Bronchial epithelial cell (primary cell): Measurements from ENCODE around the gene RBM33. TPM values are rescaled to one million over a fixed set of nuclear protein-coding genes. Genes with fewer than 3 reads are reported as not detected.

ENCODE experiments used
- DNase-seq: peaks from one replicate; pipeline ENCODE4 v3.0.0-alpha.2; 2010; ENCODE audit warnings: low read depth
- FAIRE-seq: peaks from 2 replicates; lab custom pipeline; 2011; peaks lifted over from hg19 to GRCh38; lab: Jason Lieb, UNC
- H3K27me3 ChIP-seq: 2 replicates; pipeline ENCODE4 v1.5.1; 2011; ENCODE audit warnings: low read length; ENCODE audit not compliant: control insufficient read depth, insufficient read depth
- H3K36me3 ChIP-seq: 2 replicates; pipeline ENCODE4 v1.5.1; 2011; ENCODE audit warnings: low read length; ENCODE audit not compliant: control insufficient read depth, insufficient read depth
- H3K4me3 ChIP-seq: 2 replicates; pipeline ENCODE4 v1.5.1; 2011; ENCODE audit warnings: mild to moderate bottlenecking, low read depth, low read length, control low read depth
- CTCF ChIP-seq: IDR thresholded peaks from 2 replicates; pipeline ENCODE4 v1.5.1; 2011; ENCODE audit warnings: mild to moderate bottlenecking, moderate library complexity, low read length, control low read depth, inconsistent platforms; ENCODE audit not compliant: insufficient read depth, severe bottlenecking
- total RNA-seq: library from RNA; depleted of rRNA; stranded (reverse); fragments of >200 nt; gene quantifications from 2 replicates; pipeline ENCODE4 v1.2.1, GENCODE V29; 2014

Gene RBM33
- total RNA-seq, 1 donor from 2014 or later: 17.1 TPM

GRCh38 chr7:155739538-155740143, 95.2 kb downstream of the RBM33 start:
- H3K4me3 ChIP-seq: no peak overlapping the region
- TF ChIP-seq CTCF: no peak
- FAIRE-seq (no peak), DNase-seq (no peak)
- H3K27me3 ChIP-seq: no peaks in the 10 kb centered on the region
- peaks cover 19% of the 10 kb centered on the region for H3K36me3 ChIP-seq

GRCh38 chr7:155741082-155741481, 96.6 kb downstream of the RBM33 start:
- no peak for TF ChIP-seq CTCF
- DNase-seq (peak; percentile 20), FAIRE-seq (no peak)
- Histone ChIP-seq H3K36me3 (peaks cover 24% of the 10 kb centered on the region), H3K4me3 (no peak overlapping the region), H3K27me3 (no peaks in the 10 kb centered on the region)

GRCh38 chr7:155741805-155742204, 97.3 kb downstream of the RBM33 start:
- no peak for TF ChIP-seq CTCF
- DNase-seq (no peak), FAIRE-seq (no peak)
- no peak overlapping the region for H3K4me3 ChIP-seq
- peaks cover 24% of the 10 kb centered on the region for H3K36me3 ChIP-seq
- no peaks in the 10 kb centered on the region for H3K27me3 ChIP-seq

DNA sequence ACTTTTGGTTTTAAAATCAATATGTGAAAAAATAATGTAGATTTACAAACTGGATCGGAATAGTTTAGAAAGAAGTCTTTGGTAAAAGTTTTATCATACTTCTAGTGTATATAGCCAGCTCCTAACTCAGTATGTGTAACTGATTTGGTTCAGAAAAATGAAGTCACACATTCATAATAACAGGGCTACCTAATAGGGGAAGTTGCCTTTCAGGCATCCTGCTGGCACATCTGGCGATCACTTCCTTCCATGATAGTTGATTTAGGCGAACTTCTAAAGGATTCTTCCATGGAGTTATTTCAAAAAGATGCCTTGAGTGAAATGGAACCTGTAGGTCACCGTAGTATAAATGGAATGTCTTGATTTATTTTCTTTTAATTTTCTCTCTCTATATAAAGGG, 98.7 kb downstream of the RBM33 start:
- H3K4me3 ChIP-seq: no peak overlapping the region
- FAIRE-seq (no peak), DNase-seq (no peak)
- H3K36me3 ChIP-seq: peaks cover 21% of the 10 kb centered on the region
- no peak for TF ChIP-seq CTCF
- H3K27me3 ChIP-seq: no peaks in the 10 kb centered on the region

GRCh38 chr7:155744971-155745683, 100.7 kb downstream of the RBM33 start:
- no peak for TF ChIP-seq CTCF
- Histone ChIP-seq H3K36me3 (peaks cover 16% of the 10 kb centered on the region), H3K4me3 (no peak overlapping the region), H3K27me3 (no peaks in the 10 kb centered on the region)
- peak; percentile 7 for FAIRE-seq
- DNase-seq: no peak
